ENCODE measurements around the gene MBNL2.

The MBNL2 gene

GRCh38 chr13:97185751-97186150 is 36.4 kb upstream of the MBNL2 start:
- no peak for TF ChIP-seq CTCF (IDR thresholded peaks at IDR 0.05; ENCODE audit: extremely low read depth, insufficient read depth, missing control alignments)
- in situ Hi-C loops (cut with MboI; ENCODE audit: low pct_unique_long_range_greater_than_20kb, low sequenced_read_pairs, unreplicated experiment), result no loop called here
- no peak for DNase-seq (ENCODE audit: low spot score)

DNA sequence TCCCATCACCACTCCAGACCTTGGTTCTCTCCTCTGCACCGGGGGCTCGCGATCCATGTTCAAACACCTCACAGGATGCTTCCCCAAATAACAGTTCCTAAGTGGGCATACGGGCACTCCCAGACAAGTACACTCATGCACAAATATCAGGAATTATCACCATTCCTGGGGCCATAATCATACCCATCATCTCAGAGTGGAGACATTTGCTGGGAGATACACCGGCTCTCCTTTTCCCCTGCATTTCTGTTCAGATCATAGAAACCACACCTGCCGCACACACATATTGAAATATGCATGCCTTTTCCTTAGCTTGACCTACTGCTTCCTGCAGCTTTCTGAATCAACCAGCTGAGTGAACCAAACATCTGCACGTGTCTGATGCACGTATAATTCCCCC is 33.9 kb upstream of the MBNL2 start:
- in situ Hi-C loops (cut with MboI; ENCODE audit: low pct_unique_long_range_greater_than_20kb, low sequenced_read_pairs, unreplicated experiment), result no loop called here
- no peak for TF ChIP-seq CTCF (IDR thresholded peaks at IDR 0.05; ENCODE audit: extremely low read depth, insufficient read depth, missing control alignments)

GRCh38 chr13:97189928-97190327 is 32.2 kb upstream of the MBNL2 start:
- no peak for TF ChIP-seq CTCF (IDR thresholded peaks at IDR 0.05; ENCODE audit: extremely low read depth, insufficient read depth, missing control alignments)
- DNase-seq (ENCODE audit: low spot score), result no peak
- in situ Hi-C loops (cut with MboI; ENCODE audit: low pct_unique_long_range_greater_than_20kb, low sequenced_read_pairs, unreplicated experiment), result no loop called here

More for the DNA sequence above, 33.9 kb upstream of the MBNL2 start:
- no peak for DNase-seq (ENCODE audit: low spot score)

GRCh38 chr13:97191142-97191541 is 31.0 kb upstream of the MBNL2 start:
- in situ Hi-C loops (cut with MboI; ENCODE audit: low pct_unique_long_range_greater_than_20kb, low sequenced_read_pairs, unreplicated experiment), result no loop called here

DNA sequence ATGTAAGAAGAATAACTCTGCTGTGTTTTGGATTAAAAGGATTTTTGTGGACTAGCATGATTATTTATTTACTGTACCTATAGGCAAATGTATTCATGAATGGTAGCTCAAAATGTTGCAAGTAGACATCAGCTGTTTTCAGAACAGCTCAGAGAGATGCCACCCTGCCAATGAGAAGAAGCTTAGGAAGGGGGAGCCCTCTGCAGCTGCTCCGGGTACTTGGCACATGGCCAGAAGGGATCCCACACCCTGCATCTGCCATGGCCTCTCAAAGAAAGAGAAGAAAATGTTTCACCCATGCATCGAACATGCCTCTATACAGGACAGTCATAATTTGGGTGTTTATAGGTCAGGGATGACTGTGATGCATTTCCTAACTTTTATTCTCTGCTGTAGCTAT is 30.5 kb upstream of the MBNL2 start:
- no peak for DNase-seq (ENCODE audit: low spot score)
- in situ Hi-C loops (cut with MboI; ENCODE audit: low pct_unique_long_range_greater_than_20kb, low sequenced_read_pairs, unreplicated experiment), result no loop called here
- TF ChIP-seq CTCF (IDR thresholded peaks at IDR 0.05; ENCODE audit: extremely low read depth, insufficient read depth, missing control alignments), result no peak

More at GRCh38 chr13:97191142-97191541, 31.0 kb upstream of the MBNL2 start:
- TF ChIP-seq CTCF (IDR thresholded peaks at IDR 0.05; ENCODE audit: extremely low read depth, insufficient read depth, missing control alignments), result no peak
- DNase-seq (ENCODE audit: low spot score), result no peak

DNA sequence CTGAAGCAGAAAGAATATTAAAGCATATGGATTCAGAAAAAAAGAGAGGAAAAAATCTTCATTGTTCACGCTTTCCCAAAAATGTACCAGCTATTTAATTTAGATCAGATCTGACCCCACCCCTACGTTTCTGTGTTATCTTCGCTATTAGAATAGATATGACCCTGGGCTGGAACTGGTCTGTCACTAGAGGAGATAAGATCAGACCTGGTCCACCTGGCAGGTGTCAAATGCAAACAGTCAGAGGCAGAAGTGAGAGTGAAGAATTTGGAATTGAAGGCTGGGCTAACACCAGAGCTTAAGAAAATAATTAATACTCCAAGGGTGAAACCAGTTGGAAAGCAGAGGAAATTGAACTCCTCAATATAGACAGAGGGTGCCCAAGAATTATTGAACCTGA is 30.0 kb upstream of the MBNL2 start:
- no peak for TF ChIP-seq CTCF (IDR thresholded peaks at IDR 0.05; ENCODE audit: extremely low read depth, insufficient read depth, missing control alignments)
- in situ Hi-C loops (cut with MboI; ENCODE audit: low pct_unique_long_range_greater_than_20kb, low sequenced_read_pairs, unreplicated experiment), result no loop called here
- DNase-seq (ENCODE audit: low spot score), result no peak

DNA sequence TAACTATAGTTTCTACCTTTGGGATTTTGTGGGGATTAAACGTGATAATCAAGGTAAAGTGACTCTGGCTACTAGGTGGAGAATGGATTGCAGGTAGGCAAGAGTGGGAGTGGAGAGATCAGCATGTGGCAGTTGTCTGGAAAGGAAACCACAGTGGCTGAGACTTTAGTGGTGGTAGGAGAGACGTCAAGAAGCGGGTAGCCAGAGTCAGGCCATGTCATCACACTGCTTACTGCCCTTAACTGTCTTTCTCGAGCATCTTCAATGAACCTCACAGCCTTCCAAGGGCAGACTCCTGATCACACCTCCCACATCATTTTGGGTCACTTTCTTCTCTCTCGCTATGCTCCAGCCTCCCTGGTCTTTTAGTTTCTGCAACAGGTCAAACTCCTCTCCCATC is 28.6 kb upstream of the MBNL2 start:
- DNase-seq (ENCODE audit: low spot score), result no peak
- no peak for TF ChIP-seq CTCF (IDR thresholded peaks at IDR 0.05; ENCODE audit: extremely low read depth, insufficient read depth, missing control alignments)
- in situ Hi-C loops (cut with MboI; ENCODE audit: low pct_unique_long_range_greater_than_20kb, low sequenced_read_pairs, unreplicated experiment), result no loop called here
